NCI-H1694 (cell line): ENCODE data around the gene NRN1L.
A peak's percentile ranks its signal among the peaks of the same experiment; 100 is the strongest.
"Not testable (repeated sequence)": the region's sequence is repeated elsewhere in the genome, so short reads cannot be mapped to it uniquely, and the experiment has no call there.

Experiments used
- DNase-seq: peaks from one replicate; lab custom pipeline; 2025; lab: John Stamatoyannopoulos, UW

NRN1L gene

GRCh38 chr16:67882374-67883145 lies 2.1 kb upstream of the NRN1L start:
- DNase-seq, result no peak

GRCh38 chr16:67883146-67883871 lies 1.4 kb upstream of the NRN1L start:
- no peak for DNase-seq

GRCh38 chr16:67883872-67884261 lies 818 bp upstream of the NRN1L start:
- DNase-seq, result peak; percentile 18

- DNase-seq, result no peak
These were observed 860 bp downstream of the NRN1L start for GRCh38 chr16:67885545-67885944.

- DNase-seq, result no peak
These were observed 1.3 kb downstream of the NRN1L start for GRCh38 chr16:67885976-67886375.

GRCh38 chr16:67886387-67886786 lies 1.7 kb downstream of the NRN1L start:
- DNase-seq, result no peak

GRCh38 chr16:67888331-67888730 lies 3.6 kb downstream of the NRN1L start:
- DNase-seq, result no peak

- DNase-seq, result no peak
These were observed 7.7 kb downstream of the NRN1L start for GRCh38 chr16:67892375-67892774.

GRCh38 chr16:67892899-67893742 lies 8.4 kb downstream of the NRN1L start, which contains the start of gene PSKH1:
Gene PSKH1 (plus strand): TSS chr16:67893254. CDS start chr16:67908750, 15,496 bp downstream.
- DNase-seq, result peak; percentile 73

- DNase-seq, result no peak
These were observed 9.2 kb downstream of the NRN1L start for GRCh38 chr16:67893743-67894399.

GRCh38 chr16:67897231-67897630 lies 12.5 kb downstream of the NRN1L start:
- no peak for DNase-seq

- no peak for DNase-seq
These were observed 17.0 kb downstream of the NRN1L start for GRCh38 chr16:67901734-67902133.

GRCh38 chr16:67902831-67903230 lies 18.1 kb downstream of the NRN1L start:
- DNase-seq, result no peak

GRCh38 chr16:67907397-67908180 lies 22.9 kb downstream of the NRN1L start:
- DNase-seq, result no peak

GRCh38 chr16:67909056-67909742 lies 24.5 kb downstream of the NRN1L start:
- no peak for DNase-seq

- DNase-seq, result peak; percentile 41
These were observed 25.5 kb downstream of the NRN1L start for GRCh38 chr16:67910158-67910557.

- no peak for DNase-seq
These were observed 30.2 kb downstream of the NRN1L start for GRCh38 chr16:67914758-67915495.

GRCh38 chr16:67915496-67915769 lies 30.7 kb downstream of the NRN1L start:
- DNase-seq, result not testable (repeated sequence)

GRCh38 chr16:67915831-67916723 lies 31.4 kb downstream of the NRN1L start:
- no peak for DNase-seq
